Germinal center (tissue), 1 donor: ENCODE results near the gene DOHH.

Experiments used
- DNase-seq: peaks from one replicate; pipeline ENCODE4 v3.0.0; 2012; ENCODE audit warnings: mixed read lengths, low spot score

DOHH gene

GRCh38 chr19:3478409-3479176 is 21.9 kb downstream of the DOHH start:
- peak; percentile 26 for DNase-seq

GRCh38 chr19:3477951-3478350 is 22.5 kb downstream of the DOHH start:
- DNase-seq = no peak

- DNase-seq = no peak
Observed at GRCh38 chr19:3477506-3477905, 23.0 kb downstream of the DOHH start.

GRCh38 chr19:3476830-3477229 is 23.6 kb downstream of the DOHH start:
- DNase-seq = no peak

GRCh38 chr19:3475449-3475848 is 25.0 kb downstream of the DOHH start:
- DNase-seq = no peak

GRCh38 chr19:3474614-3475013 is 25.9 kb downstream of the DOHH start:
- DNase-seq = no peak

- no peak for DNase-seq
Observed at GRCh38 chr19:3474010-3474409, 26.5 kb downstream of the DOHH start.

GRCh38 chr19:3471954-3472655 is 28.4 kb downstream of the DOHH start:
- peak; percentile 43 for DNase-seq

GRCh38 chr19:3470500-3471128 is 29.9 kb downstream of the DOHH start:
- DNase-seq = no peak

GRCh38 chr19:3469638-3470499 is 30.6 kb downstream of the DOHH start:
- DNase-seq = no peak

GRCh38 chr19:3468211-3468610 is 32.3 kb downstream of the DOHH start:
- DNase-seq = no peak

- DNase-seq = no peak
Observed at GRCh38 chr19:3467437-3468198, 32.9 kb downstream of the DOHH start.

- no peak for DNase-seq
Observed at GRCh38 chr19:3466635-3467034, 33.8 kb downstream of the DOHH start.

GRCh38 chr19:3465552-3465951 is 34.9 kb downstream of the DOHH start:
- no peak for DNase-seq

- no peak for DNase-seq
Observed at GRCh38 chr19:3464587-3465235, 35.8 kb downstream of the DOHH start.

- DNase-seq = no peak
Observed at GRCh38 chr19:3463714-3464586, 36.5 kb downstream of the DOHH start.

- no peak for DNase-seq
Observed at GRCh38 chr19:3462991-3463713, 37.3 kb downstream of the DOHH start.

GRCh38 chr19:3459965-3460582 is 40.4 kb downstream of the DOHH start:
- no peak for DNase-seq
